Left ventricle myocardium inferior (tissue), 1 donor: ENCODE measurements around the gene SRF. TPM values are rescaled to one million over a fixed set of nuclear protein-coding genes. Genes with fewer than 3 reads are reported as not detected.

Experiments
- DNase-seq: peaks from one replicate; pipeline ENCODE4 v3.0.0-alpha.2; 2020
- H3K27ac ChIP-seq: fragments of 200-600 bp; replicated peaks from 2 replicates; pipeline ENCODE4 v1.8.0; 2021
- H3K27me3 ChIP-seq: fragments of 200-600 bp; 2 replicates; pipeline ENCODE4 v1.8.0; 2021; ENCODE audit warnings: low read depth
- H3K36me3 ChIP-seq: fragments of 200-600 bp; 2 replicates; pipeline ENCODE4 v1.8.0; 2021
- H3K4me1 ChIP-seq: fragments of 200-600 bp; 2 replicates; pipeline ENCODE4 v1.8.0; 2021
- H3K4me3 ChIP-seq: fragments of 200-600 bp; 2 replicates; pipeline ENCODE4 v1.8.0; 2021; ENCODE audit warnings: mild to moderate bottlenecking, moderate library complexity
- H3K9me3 ChIP-seq: fragments of 200-600 bp; replicated peaks from 2 replicates; pipeline ENCODE4 v1.8.0; 2021
- CTCF ChIP-seq: fragments of 200-600 bp; IDR thresholded peaks from 2 replicates; pipeline ENCODE4 v1.8.0; 2021; ENCODE audit warnings: antibody characterized with exemption, mild to moderate bottlenecking, borderline replicate concordance
- intact Hi-C: fragments of 100-400 bp; cut with micrococcal nuclease; formaldehyde crosslinking; loops from one replicate; pipeline ENCODE4 v1.11.0; 2022
- long read RNA-seq: library from polyadenylated mRNA; unstranded; transcript quantifications from one replicate; pipeline ENCODE4 v2.0.0, GENCODE V29; 2021
- total RNA-seq: library from RNA; stranded (reverse); fragmentation: NEBNext Ultra II Directional; extraction: Animal tissue kit (Norgen Biotek cat#: 25700); gene quantifications from one replicate; pipeline ENCODE4 v1.2.1, GENCODE V29; 2021
- donor health status: DM: no; HTN: yes; CAD: no; lungs with severe emphysema.

The SRF gene
- 61.8 TPM for total RNA-seq
- long read RNA-seq, full-length matches to known transcripts = 97 of 116 reads
- long read RNA-seq, partial matches to known transcripts = 11 of 116 reads
- long read RNA-seq, other reads (novel, unspliced or antisense) = 8 of 116 reads

- H3K9me3 ChIP-seq = no peaks in the 10 kb centered on the region
- DNase-seq = peak; percentile 100
- peaks cover 52% of the 10 kb centered on the region for H3K4me1 ChIP-seq
- peak; percentile 84 for TF ChIP-seq CTCF
- peaks cover 11% of the 10 kb centered on the region for H3K36me3 ChIP-seq
- peak within 1 kb of the TSS; percentile 93 for H3K4me3 ChIP-seq
- peak within 1 kb of the TSS; percentile 95 for H3K27ac ChIP-seq
- intact Hi-C loops = no loop called here
- no peaks in the 10 kb centered on the region for H3K27me3 ChIP-seq
Observed at GRCh38 chr6:43170931-43171706, at the start of gene SRF. Gene SRF, plus strand, starts transcription at chr6:43171269. Its CDS starts 388 bp downstream, at chr6:43171657.

DNA sequence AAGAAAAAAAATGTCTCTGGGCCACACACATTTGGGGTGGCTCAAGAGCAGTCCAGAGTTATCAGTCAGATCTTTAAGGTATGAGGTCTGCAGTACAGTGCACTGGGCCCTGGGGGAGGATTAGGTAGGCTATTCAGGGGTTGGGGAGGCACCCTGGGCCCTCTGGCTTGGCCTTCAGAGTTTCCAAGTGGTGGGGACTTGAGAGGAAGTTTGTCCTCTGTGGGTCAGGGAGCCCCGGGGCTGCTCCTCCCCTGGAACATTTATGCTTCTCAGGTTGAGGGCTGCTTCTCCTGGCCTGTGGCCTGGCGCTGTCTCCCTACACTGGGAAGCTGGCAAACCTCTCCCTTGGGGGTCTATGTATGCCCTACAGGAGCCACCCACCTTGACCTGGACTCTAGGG is 48.9 kb upstream of the SRF start:
- Histone ChIP-seq H3K4me3 (no peak overlapping the region), H3K27ac (no peak overlapping the region), H3K36me3 (no peaks in the 10 kb centered on the region), H3K27me3 (no peaks in the 10 kb centered on the region), H3K9me3 (no peaks in the 10 kb centered on the region), H3K4me1 (peaks cover 7% of the 10 kb centered on the region)
- TF ChIP-seq CTCF = no peak
- intact Hi-C loops = no loop called here
- no peak for DNase-seq

DNA sequence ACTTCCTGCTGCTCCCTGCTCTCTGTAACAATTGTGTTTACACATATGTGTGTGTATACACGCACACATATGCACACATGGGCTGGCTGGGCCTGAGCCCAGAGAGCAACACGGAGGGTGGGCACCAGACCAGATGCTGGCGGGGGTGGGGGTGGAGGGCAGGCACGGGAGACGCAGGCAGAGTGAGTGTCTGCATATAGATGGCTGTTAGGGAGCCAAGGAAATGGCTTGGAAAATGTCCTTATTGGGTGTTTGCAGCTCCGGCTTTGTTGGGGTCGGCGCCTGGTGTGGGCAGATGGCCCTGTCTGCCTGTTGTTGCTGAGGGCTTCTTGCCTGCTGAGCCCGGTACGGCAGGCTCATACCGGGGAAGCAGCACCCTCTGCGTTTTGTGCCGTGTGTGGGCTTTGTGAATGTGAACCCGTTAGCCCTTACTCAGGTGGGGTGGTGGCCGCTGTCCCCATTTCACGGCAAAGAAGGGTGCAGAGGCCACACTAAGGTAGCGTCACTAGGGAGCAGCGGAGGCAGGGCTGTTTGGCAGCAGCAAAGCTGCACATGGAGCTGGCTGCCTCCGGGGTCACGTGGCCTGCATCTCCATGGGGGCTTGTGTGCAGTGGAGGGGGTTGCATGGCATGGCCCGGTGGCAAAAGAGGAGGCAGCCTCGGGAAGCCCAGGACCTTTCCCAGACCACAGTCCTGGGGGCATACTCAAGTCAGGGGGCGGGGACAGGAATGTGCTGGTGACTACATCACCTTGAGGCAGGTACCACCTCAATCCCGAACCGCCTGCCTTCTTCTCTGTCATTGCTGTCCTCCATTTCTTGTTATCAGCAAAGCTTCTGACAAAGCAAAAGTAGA is 47.4 kb upstream of the SRF start:
- no peaks in the 10 kb centered on the region for H3K9me3 ChIP-seq
- no peak for TF ChIP-seq CTCF
- H3K36me3 ChIP-seq = no peaks in the 10 kb centered on the region
- H3K27me3 ChIP-seq = no peaks in the 10 kb centered on the region
- intact Hi-C loops = no loop called here
- H3K27ac ChIP-seq = no peak overlapping the region
- H3K4me3 ChIP-seq = no peak overlapping the region
- DNase-seq = no peak
- peaks cover 12% of the 10 kb centered on the region for H3K4me1 ChIP-seq

- Histone ChIP-seq H3K4me1 (peaks cover 12% of the 10 kb centered on the region), H3K27me3 (no peaks in the 10 kb centered on the region), H3K4me3 (no peak overlapping the region), H3K27ac (no peak overlapping the region), H3K9me3 (no peaks in the 10 kb centered on the region), H3K36me3 (no peaks in the 10 kb centered on the region)
- TF ChIP-seq CTCF = no peak
- DNase-seq = no peak
- intact Hi-C loops = no loop called here
Observed at GRCh38 chr6:43124481-43124880, 46.6 kb upstream of the SRF start.

GRCh38 chr6:43125119-43125518 is 46.0 kb upstream of the SRF start:
- Histone ChIP-seq H3K36me3 (no peaks in the 10 kb centered on the region), H3K4me1 (peaks cover 12% of the 10 kb centered on the region), H3K9me3 (no peaks in the 10 kb centered on the region), H3K27me3 (no peaks in the 10 kb centered on the region), H3K27ac (no peak overlapping the region), H3K4me3 (no peak overlapping the region)
- intact Hi-C loops = no loop called here
- TF ChIP-seq CTCF = no peak
- no peak for DNase-seq
